Ascending aorta (tissue), 2 donors: ENCODE data around the gene ZC3H13. TPM values are rescaled to one million over a fixed set of nuclear protein-coding genes. Genes with fewer than 3 reads are reported as not detected.

Experiments
- DNase-seq, 2 donors: peaks; one replicate each; pipeline ENCODE4 v3.0.0-alpha.2; 2019; ENCODE audit warnings: low spot score in 2 of 2
- H3K27ac ChIP-seq, 2 donors: fragments of 200-600 bp; sonication (generic); one replicate each; pipeline ENCODE4 v1.5.1; 2016 to 2017; ENCODE audit warnings: mild to moderate bottlenecking in 1 of 2
- H3K27me3 ChIP-seq: fragments of 200-600 bp; sonication (generic); one replicate; pipeline ENCODE4 v1.5.1; 2017
- H3K36me3 ChIP-seq, 2 donors: fragments of 200-600 bp; sonication (generic); one replicate each; pipeline ENCODE4 v1.5.1; 2016
- H3K4me1 ChIP-seq, 2 donors: fragments of 200-600 bp; sonication (generic); one replicate each; pipeline ENCODE4 v1.5.1; 2016 to 2017; ENCODE audit warnings: mild to moderate bottlenecking in 1 of 2
- H3K4me3 ChIP-seq, 2 donors: fragments of 200-600 bp; sonication (generic); one replicate each; pipeline ENCODE4 v1.5.1; 2016 to 2017; ENCODE audit warnings: mild to moderate bottlenecking in 1 of 2
- H3K9me3 ChIP-seq, 2 donors: fragments of 200-600 bp; sonication (generic); one replicate each; pipeline ENCODE4 v1.5.1; 2016
- intact Hi-C: fragments of 100-400 bp; cut with DNase I; formaldehyde crosslinking; loops from one replicate; pipeline ENCODE4 v1.15.1; 2023
- total RNA-seq: library from RNA; depleted of rRNA; stranded (reverse); fragments of >200 nt; gene quantifications from one replicate; pipeline ENCODE4 v1.1.0, GENCODE V29; 2016
- TF ChIP-seq, protein P1 (sequence below), 3 experiments: fragments of 200-600 bp in 2 of 3; fragments of 450-650 bp in 1 of 3; sonication (generic) in 2 of 3; IDR thresholded peaks; one replicate each; pipeline ENCODE4 v1.5.1; 2016 to 2019; ENCODE audit warnings: antibody characterized with exemption in 3 of 3, mild to moderate bottlenecking in 1 of 3, moderate library complexity in 1 of 3

The ZC3H13 gene
- total RNA-seq, 1 donor from 2014 or later, result 25.8 TPM

DNA sequence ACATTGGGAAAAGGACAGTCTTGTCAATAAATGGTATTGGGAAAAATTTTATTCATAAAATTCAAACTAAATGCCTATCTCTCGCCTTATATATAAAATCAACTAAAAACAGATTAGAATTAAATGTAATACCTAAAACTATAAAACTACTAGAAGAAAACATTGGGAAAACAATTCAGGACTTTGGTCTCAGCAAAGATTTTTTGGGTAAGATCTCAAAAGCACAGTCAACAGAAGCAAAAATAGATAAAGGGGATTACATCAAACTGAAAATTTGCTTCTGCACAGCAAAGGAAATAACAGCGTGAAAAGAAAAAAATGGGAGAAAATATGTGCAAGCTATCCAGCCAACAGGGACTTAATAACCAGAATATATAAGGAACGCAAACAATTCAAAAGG is 24.3 kb upstream of the ZC3H13 start:
- no peaks in the 10 kb centered on the region for H3K9me3 ChIP-seq
- no peaks in the 10 kb centered on the region for H3K4me1 ChIP-seq
- H3K27me3 ChIP-seq, result no peaks in the 10 kb centered on the region
- no peaks in the 10 kb centered on the region for H3K36me3 ChIP-seq
- H3K4me3 ChIP-seq, result no peak overlapping the region
- no peak for DNase-seq
- intact Hi-C loops, result no loop called here
- no peak overlapping the region for H3K27ac ChIP-seq
- TF ChIP-seq, protein P1, sequence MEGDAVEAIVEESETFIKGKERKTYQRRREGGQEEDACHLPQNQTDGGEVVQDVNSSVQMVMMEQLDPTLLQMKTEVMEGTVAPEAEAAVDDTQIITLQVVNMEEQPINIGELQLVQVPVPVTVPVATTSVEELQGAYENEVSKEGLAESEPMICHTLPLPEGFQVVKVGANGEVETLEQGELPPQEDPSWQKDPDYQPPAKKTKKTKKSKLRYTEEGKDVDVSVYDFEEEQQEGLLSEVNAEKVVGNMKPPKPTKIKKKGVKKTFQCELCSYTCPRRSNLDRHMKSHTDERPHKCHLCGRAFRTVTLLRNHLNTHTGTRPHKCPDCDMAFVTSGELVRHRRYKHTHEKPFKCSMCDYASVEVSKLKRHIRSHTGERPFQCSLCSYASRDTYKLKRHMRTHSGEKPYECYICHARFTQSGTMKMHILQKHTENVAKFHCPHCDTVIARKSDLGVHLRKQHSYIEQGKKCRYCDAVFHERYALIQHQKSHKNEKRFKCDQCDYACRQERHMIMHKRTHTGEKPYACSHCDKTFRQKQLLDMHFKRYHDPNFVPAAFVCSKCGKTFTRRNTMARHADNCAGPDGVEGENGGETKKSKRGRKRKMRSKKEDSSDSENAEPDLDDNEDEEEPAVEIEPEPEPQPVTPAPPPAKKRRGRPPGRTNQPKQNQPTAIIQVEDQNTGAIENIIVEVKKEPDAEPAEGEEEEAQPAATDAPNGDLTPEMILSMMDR (IDR thresholded peaks at IDR 0.05), result no peak

GRCh38 chr13:46075811-46076210 is 23.3 kb upstream of the ZC3H13 start:
- no peaks in the 10 kb centered on the region for H3K9me3 ChIP-seq
- intact Hi-C loops, result no loop called here
- TF ChIP-seq, protein P1 (IDR thresholded peaks at IDR 0.05), result no peak

DNA sequence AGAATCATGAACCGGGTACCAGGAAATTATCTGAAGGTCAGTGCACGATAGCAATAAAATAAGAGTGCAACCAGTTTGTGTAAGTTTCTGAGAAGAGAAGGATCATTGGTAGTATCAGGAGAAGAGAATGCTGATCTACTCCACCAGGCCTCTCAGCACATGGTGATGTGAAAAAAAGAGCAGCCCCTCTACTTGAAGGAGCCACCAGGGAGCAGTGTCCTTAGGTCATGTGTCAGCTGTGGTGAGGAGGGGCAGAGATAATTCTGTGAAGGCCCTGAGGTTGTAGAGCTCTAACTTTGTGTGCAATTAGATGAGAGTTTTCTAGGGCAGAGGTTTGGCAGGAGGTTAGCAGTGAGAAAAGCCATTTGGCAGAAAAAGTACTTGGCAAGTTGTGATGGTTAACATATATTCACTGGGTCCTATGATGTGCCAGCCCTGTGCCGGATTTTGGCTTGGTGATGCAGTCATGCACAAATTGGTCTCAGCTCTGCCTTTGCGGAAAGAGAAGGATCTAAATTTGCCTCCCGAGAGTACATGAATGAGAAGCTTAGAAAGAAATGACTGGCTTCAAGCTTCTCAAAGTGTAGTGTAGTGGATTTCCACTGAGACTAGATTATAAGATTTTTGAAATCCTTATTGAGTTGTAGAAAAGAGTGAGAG is 19.2 kb upstream of the ZC3H13 start:
- H3K4me1 ChIP-seq, result no peaks in the 10 kb centered on the region
- TF ChIP-seq, protein P1 (IDR thresholded peaks at IDR 0.05), result no peak
- no peaks in the 10 kb centered on the region for H3K36me3 ChIP-seq
- no peaks in the 10 kb centered on the region for H3K9me3 ChIP-seq
- no peak overlapping the region for H3K27ac ChIP-seq
- H3K27me3 ChIP-seq, result no peaks in the 10 kb centered on the region
- no peak overlapping the region for H3K4me3 ChIP-seq
- intact Hi-C loops, result no loop called here
- no peak for DNase-seq

More at GRCh38 chr13:46075811-46076210, 23.3 kb upstream of the ZC3H13 start:
- no peak overlapping the region for H3K4me3 ChIP-seq
- no peaks in the 10 kb centered on the region for H3K36me3 ChIP-seq
- no peak for DNase-seq
- no peaks in the 10 kb centered on the region for H3K4me1 ChIP-seq
- H3K27me3 ChIP-seq, result no peaks in the 10 kb centered on the region
- H3K27ac ChIP-seq, result no peak overlapping the region

DNA sequence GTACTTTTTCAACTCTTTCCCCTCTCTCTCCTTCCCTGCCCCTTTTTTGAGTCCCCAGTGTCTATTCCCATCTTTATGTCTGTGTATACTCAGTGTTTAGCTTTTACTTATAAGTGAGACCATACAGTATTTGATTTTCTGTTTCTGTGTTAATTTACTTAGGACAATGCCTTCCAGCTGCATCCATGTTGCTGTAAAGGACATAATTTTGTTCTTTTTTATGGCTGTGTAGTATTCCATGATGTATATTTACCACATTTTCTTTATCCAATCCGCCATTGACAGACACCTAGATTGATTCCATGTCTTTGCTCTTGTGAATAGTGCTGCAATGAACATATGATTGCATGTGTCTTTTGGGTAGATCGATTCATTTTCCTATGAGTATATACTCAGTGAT is 10.7 kb upstream of the ZC3H13 start:
- Histone ChIP-seq H3K27me3 (no peaks in the 10 kb centered on the region), H3K4me1 (no peaks in the 10 kb centered on the region), H3K4me3 (no peak overlapping the region), H3K27ac (no peak overlapping the region), H3K36me3 (no peaks in the 10 kb centered on the region), H3K9me3 (no peaks in the 10 kb centered on the region)
- intact Hi-C loops, result no loop called here
- no peak for DNase-seq
- TF ChIP-seq, protein P1 (IDR thresholded peaks at IDR 0.05), result no peak

DNA sequence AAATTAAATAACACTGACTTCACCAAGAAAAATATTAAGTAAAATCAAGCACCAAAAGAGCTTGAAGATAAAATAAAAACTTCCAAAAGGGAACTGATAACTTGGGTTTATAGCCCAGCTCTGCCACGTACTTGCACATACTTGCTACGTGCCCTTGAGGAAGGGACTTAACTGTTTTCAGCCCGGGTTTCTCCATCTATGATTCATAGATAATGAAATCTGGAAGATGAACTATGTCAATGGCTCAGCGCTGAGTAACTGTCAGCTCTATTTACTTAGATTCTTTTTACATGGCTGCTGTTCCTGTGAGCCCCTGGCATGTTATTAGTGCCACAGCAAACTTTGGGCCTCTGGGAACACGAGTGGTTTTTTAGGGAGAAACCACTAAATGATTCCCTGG is 9.6 kb upstream of the ZC3H13 start:
- no peak overlapping the region for H3K4me3 ChIP-seq
- intact Hi-C loops, result no loop called here
- H3K9me3 ChIP-seq, result no peaks in the 10 kb centered on the region
- H3K27ac ChIP-seq, result no peak overlapping the region
- H3K36me3 ChIP-seq, result no peaks in the 10 kb centered on the region
- no peak for DNase-seq
- TF ChIP-seq, protein P1 (IDR thresholded peaks at IDR 0.05), result no peak
- H3K27me3 ChIP-seq, result no peaks in the 10 kb centered on the region
- no peaks in the 10 kb centered on the region for H3K4me1 ChIP-seq

GRCh38 chr13:46059405-46059804 is 6.9 kb upstream of the ZC3H13 start:
- H3K27me3 ChIP-seq, result no peaks in the 10 kb centered on the region
- H3K9me3 ChIP-seq, result no peaks in the 10 kb centered on the region
- H3K4me3 ChIP-seq, result no peak overlapping the region
- DNase-seq, result no peak
- H3K4me1 ChIP-seq, result no peaks in the 10 kb centered on the region
- TF ChIP-seq, protein P1 (IDR thresholded peaks at IDR 0.05), result no peak
- no peaks in the 10 kb centered on the region for H3K36me3 ChIP-seq
- no peak overlapping the region for H3K27ac ChIP-seq
- intact Hi-C loops, result no loop called here
